Endothelial cell of umbilical vein (primary cell): ENCODE measurements around the gene PGA5.
"Not testable (repeated sequence)": the region's sequence is repeated elsewhere in the genome, so short reads cannot be mapped to it uniquely, and the experiment has no call there.

ENCODE experiments used
- CTCF ChIP-seq, 2 donors: IDR thresholded peaks; 1 replicate in 1 of 2; 2 replicates in 1 of 2; pipeline ENCODE4 v1.5.1; 2011; ENCODE audit warnings: low read length in 2 of 2, mild to moderate bottlenecking in 2 of 2, moderate library complexity in 2 of 2, control low read depth in 1 of 2, inconsistent platforms in 1 of 2, low read depth in 1 of 2; ENCODE audit not compliant: insufficient read depth in 1 of 2; ENCODE audit errors: extremely low read depth in 1 of 2
- EZH2 ChIP-seq: IDR thresholded peaks from 2 replicates; pipeline ENCODE4 v1.6.1; 2012; ENCODE audit warnings: borderline replicate concordance, low read depth, mild to moderate bottlenecking, moderate library complexity, low read length, inconsistent platforms; ENCODE audit not compliant: severe bottlenecking
- FOS ChIP-seq: IDR thresholded peaks from 2 replicates; pipeline ENCODE4 v1.6.1; 2011; ENCODE audit warnings: mild to moderate bottlenecking, low read length, moderate library complexity, borderline replicate concordance; ENCODE audit not compliant: insufficient read depth
- JUN ChIP-seq: IDR thresholded peaks from 2 replicates; pipeline ENCODE4 v1.6.1; 2011; ENCODE audit warnings: borderline replicate concordance, low read depth; ENCODE audit not compliant: insufficient read length, insufficient read depth
- POLR2A ChIP-seq: IDR thresholded peaks from 2 replicates; pipeline ENCODE4 v1.6.1; 2012; ENCODE audit warnings: low read depth, mild to moderate bottlenecking, control low read depth, low read length
- POLR2AphosphoS5 ChIP-seq: IDR thresholded peaks from 2 replicates; pipeline ENCODE4 v1.6.1; 2012; ENCODE audit warnings: low read depth, mild to moderate bottlenecking, control low read depth, low read length, moderate library complexity; ENCODE audit not compliant: insufficient read depth

GRCh38 chr11:61252332-61252731 lies 11.4 kb downstream of the PGA5 start:
- TF ChIP-seq CTCF (IDR thresholded peaks at IDR 0.05; ENCODE audit: extremely low read depth in 1 of 2, insufficient read depth in 1 of 2, low read depth in 1 of 2, low read length in 2 of 2); FOS; POLR2AphosphoS5; POLR2A; EZH2; JUN: not testable (repeated sequence)
